Lower leg skin (tissue), 4 donors: ENCODE data around the gene TIRAP. TPM values are rescaled to one million over a fixed set of nuclear protein-coding genes. Genes with fewer than 3 reads are reported as not detected.

Source experiments
- DNase-seq, 2 donors: peaks; one replicate each; pipeline ENCODE4 v3.0.0-alpha.2; 2019; ENCODE audit warnings: low spot score in 2 of 2
- H3K4me3 ChIP-seq: fragments of 200-600 bp; sonication (generic); 2 replicates; pipeline ENCODE4 v1.5.1; 2017; ENCODE audit warnings: mild to moderate bottlenecking, low read depth; ENCODE audit not compliant: poor library complexity, severe bottlenecking
- POLR2A ChIP-seq, 2 donors: fragments of 450-650 bp; IDR thresholded peaks; one replicate each; pipeline ENCODE4 v1.6.1; 2016 to 2017; ENCODE audit warnings: antibody characterized with exemption in 2 of 2, mild to moderate bottlenecking in 1 of 2, moderate library complexity in 1 of 2
- WGBS, 2 donors: methylation state at CpG; one replicate each; pipeline ENCODE4 v1.1.5; 2018; 5-methylcytosine and 5-hydroxymethylcytosine counted together
- intact Hi-C: fragments of 100-400 bp; cut with DNase I; formaldehyde crosslinking; loops from one replicate; pipeline ENCODE4 v1.15.0; 2023; ENCODE audit warnings: low total_unique reads
- total RNA-seq, 4 donors: library from RNA; depleted of rRNA; stranded (reverse); fragments of >200 nt; gene quantifications; one replicate each; pipeline ENCODE4 v1.1.0, GENCODE V29; 2016
- TF ChIP-seq, protein P1 (sequence below), 3 donors: fragments of 450-650 bp; IDR thresholded peaks; one replicate each; pipeline ENCODE4 v1.5.1; 2016; ENCODE audit warnings: antibody characterized with exemption in 3 of 3, mild to moderate bottlenecking in 3 of 3, moderate library complexity in 2 of 3

TIRAP gene
- total RNA-seq, 4 donors from 2014 or later: 13.2 to 16.8 (median 15.3) TPM

- 53 to 65% methylated on average over 3 of the region's 3 CpGs for WGBS, 2 donors
- H3K4me3 ChIP-seq: no peak overlapping the region
- TF ChIP-seq, protein P1, sequence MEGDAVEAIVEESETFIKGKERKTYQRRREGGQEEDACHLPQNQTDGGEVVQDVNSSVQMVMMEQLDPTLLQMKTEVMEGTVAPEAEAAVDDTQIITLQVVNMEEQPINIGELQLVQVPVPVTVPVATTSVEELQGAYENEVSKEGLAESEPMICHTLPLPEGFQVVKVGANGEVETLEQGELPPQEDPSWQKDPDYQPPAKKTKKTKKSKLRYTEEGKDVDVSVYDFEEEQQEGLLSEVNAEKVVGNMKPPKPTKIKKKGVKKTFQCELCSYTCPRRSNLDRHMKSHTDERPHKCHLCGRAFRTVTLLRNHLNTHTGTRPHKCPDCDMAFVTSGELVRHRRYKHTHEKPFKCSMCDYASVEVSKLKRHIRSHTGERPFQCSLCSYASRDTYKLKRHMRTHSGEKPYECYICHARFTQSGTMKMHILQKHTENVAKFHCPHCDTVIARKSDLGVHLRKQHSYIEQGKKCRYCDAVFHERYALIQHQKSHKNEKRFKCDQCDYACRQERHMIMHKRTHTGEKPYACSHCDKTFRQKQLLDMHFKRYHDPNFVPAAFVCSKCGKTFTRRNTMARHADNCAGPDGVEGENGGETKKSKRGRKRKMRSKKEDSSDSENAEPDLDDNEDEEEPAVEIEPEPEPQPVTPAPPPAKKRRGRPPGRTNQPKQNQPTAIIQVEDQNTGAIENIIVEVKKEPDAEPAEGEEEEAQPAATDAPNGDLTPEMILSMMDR (IDR thresholded peaks at IDR 0.05): no peak
- TF ChIP-seq POLR2A (IDR thresholded peaks at IDR 0.05): no peak
- intact Hi-C loops: no loop called here
- no peak for DNase-seq
Observed at GRCh38 chr11:126341760-126342161, 58.9 kb downstream of the TIRAP start.

GRCh38 chr11:126343051-126343450 lies 60.2 kb downstream of the TIRAP start:
- H3K4me3 ChIP-seq: no peak overlapping the region
- no peak for TF ChIP-seq POLR2A (IDR thresholded peaks at IDR 0.05)
- TF ChIP-seq, protein P1 (IDR thresholded peaks at IDR 0.05): no peak
- intact Hi-C loops: no loop called here
- DNase-seq: no peak
- WGBS, 2 donors: 93 to 94% methylated on average over 16 of the region's 16 CpGs

Other genes with a start within 250 kb of the TIRAP start
- 10 to 100 TPM; 12.3 to 21.0 (median 18.0) TPM for gene CDON, start 220.2 kb upstream of the TIRAP start, total RNA-seq
- 10 to 100 TPM; 17.5 to 24.1 (median 20.7) TPM for gene RPUSD4, start 71.4 kb upstream of the TIRAP start, total RNA-seq
- 10 to 100 TPM in 2 of 4 donors, 1 to 10 TPM in 2; 7.3 to 18.9 (median 9.0) TPM for gene FAM118B, start 71.3 kb upstream of the TIRAP start, total RNA-seq
- 10 to 100 TPM; 56.8 to 84.7 (median 72.3) TPM for gene SRPRA, start 14.2 kb upstream of the TIRAP start, total RNA-seq
- gene FOXRED1, start 13.9 kb upstream of the TIRAP start, total RNA-seq: 10 to 100 TPM in 3 of 4 donors, 1 to 10 TPM in 1; 7.0 to 17.5 (median 14.0) TPM
- gene DCPS, start 21.0 kb downstream of the TIRAP start, total RNA-seq: 10 to 100 TPM; 15.1 to 23.4 (median 16.7) TPM
- gene ST3GAL4, start 72.6 kb downstream of the TIRAP start, total RNA-seq: 10 to 100 TPM; 12.6 to 27.0 (median 17.1) TPM